Measurements from ENCODE around the gene MPG.

GRCh38 chr16:97822-98221, 19.8 kb downstream of the MPG start:
- TF ChIP-seq CTCF (IDR thresholded peaks at IDR 0.05; ENCODE audit: insufficient read depth, low read length, poor library complexity, severe bottlenecking) (no peak), EZH2phosphoT487 (conservative IDR thresholded peaks at IDR 0.05; ENCODE audit: low read length) (no peak)
